ENCODE results near the gene KCNN3.

Gene KCNN3

GRCh38 chr1:154746622-154747299, 123.3 kb downstream of the KCNN3 start:
- TF ChIP-seq CTCF (IDR thresholded peaks at IDR 0.05) (no peak), ZFX (IDR thresholded peaks at IDR 0.05; ENCODE audit: borderline replicate concordance) (no peak)
- no peak overlapping the region for H3K27ac ChIP-seq

GRCh38 chr1:154745750-154746425, 124.2 kb downstream of the KCNN3 start:
- H3K27ac ChIP-seq: no peak overlapping the region
- TF ChIP-seq ZFX (IDR thresholded peaks at IDR 0.05; ENCODE audit: borderline replicate concordance) (no peak), CTCF (IDR thresholded peaks at IDR 0.05) (no peak)

- no peak overlapping the region for H3K27ac ChIP-seq
- TF ChIP-seq CTCF (IDR thresholded peaks at IDR 0.05): no peak
- no peak for TF ChIP-seq ZFX (IDR thresholded peaks at IDR 0.05; ENCODE audit: borderline replicate concordance)
Measured at GRCh38 chr1:154745286-154745731, 124.8 kb downstream of the KCNN3 start.

- TF ChIP-seq ZFX (IDR thresholded peaks at IDR 0.05; ENCODE audit: borderline replicate concordance) (no peak), CTCF (IDR thresholded peaks at IDR 0.05) (no peak)
Measured at GRCh38 chr1:154744352-154745035, 125.6 kb downstream of the KCNN3 start.

GRCh38 chr1:154743526-154744036, 126.5 kb downstream of the KCNN3 start:
- no peak overlapping the region for H3K27ac ChIP-seq
- TF ChIP-seq CTCF (IDR thresholded peaks at IDR 0.05): no peak
- TF ChIP-seq ZFX (IDR thresholded peaks at IDR 0.05; ENCODE audit: borderline replicate concordance): no peak

More at GRCh38 chr1:154744352-154745035, 125.6 kb downstream of the KCNN3 start:
- no peak overlapping the region for H3K27ac ChIP-seq

- no peak for TF ChIP-seq ZFX (IDR thresholded peaks at IDR 0.05; ENCODE audit: borderline replicate concordance)
- TF ChIP-seq CTCF (IDR thresholded peaks at IDR 0.05): no peak
- no peak overlapping the region for H3K27ac ChIP-seq
Measured at GRCh38 chr1:154742606-154743005, 127.5 kb downstream of the KCNN3 start.
